Coronary artery (tissue), 2 donors: ENCODE data around the gene ZNF688.
A peak's percentile ranks its signal among the peaks of the same experiment; 100 is the strongest.

ENCODE experiments used
- DNase-seq: peaks from one replicate; pipeline ENCODE4 v3.0.0-alpha.2; 2017; ENCODE audit warnings: low spot score
- H3K27ac ChIP-seq, 2 donors: fragments of 200-600 bp; sonication (generic); one replicate each; pipeline ENCODE4 v1.5.1; 2016 to 2019
- H3K4me3 ChIP-seq: fragments of 200-600 bp; sonication (generic); 2 replicates; pipeline ENCODE4 v1.5.1; 2016; ENCODE audit warnings: mild to moderate bottlenecking, moderate library complexity
- TF ChIP-seq, protein P1 (sequence below): fragments of 200-600 bp; sonication (generic); IDR thresholded peaks from one replicate; pipeline ENCODE4 v1.5.1; 2019; ENCODE audit warnings: antibody characterized with exemption

ZNF688 gene

DNA sequence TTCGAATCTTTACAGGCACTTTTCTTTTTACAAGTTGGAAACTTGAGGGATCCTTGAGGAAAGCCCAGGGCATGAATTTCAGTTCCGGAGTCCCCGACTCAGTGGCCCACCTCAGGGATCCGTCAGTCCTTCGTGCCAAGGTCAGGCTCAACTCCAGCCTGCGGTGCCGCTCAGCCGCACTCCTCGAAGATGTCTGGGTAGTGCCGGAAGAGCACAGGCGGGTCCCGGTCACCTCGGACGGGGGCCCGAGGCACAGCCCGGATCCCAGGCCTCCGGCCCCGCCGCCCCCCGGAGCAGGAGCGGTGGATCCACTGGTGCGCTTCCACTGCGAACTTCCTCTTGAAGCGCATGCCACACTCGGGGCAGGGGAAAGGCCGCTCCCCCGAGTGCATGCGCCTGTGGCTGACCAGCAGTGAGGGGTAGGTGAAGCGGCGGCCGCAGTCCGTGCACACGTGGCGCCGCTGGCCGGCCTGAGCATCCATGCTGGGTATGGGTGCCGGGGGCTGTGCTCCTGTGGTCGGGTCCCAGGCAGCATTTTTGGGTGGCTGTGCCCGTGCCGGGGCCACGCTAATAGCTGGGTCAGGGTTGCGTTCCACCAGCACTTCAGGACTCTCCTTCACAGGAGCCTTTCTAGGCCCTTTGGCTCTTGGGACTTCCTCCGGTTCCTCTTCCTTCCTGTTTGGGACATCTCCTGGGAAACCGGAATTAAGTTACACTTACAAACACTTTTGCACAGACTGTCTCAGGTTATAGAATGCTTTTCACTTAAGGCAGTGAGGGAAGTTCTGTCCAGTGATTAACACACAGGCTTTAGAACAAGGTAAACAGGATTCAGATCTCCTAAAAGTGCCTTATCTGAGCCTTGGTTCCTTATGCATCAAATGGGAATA is 1.5 kb downstream of the ZNF688 start:
- H3K27ac ChIP-seq, result peak overlapping the region; percentile 91 to 98
- TF ChIP-seq, protein P1, sequence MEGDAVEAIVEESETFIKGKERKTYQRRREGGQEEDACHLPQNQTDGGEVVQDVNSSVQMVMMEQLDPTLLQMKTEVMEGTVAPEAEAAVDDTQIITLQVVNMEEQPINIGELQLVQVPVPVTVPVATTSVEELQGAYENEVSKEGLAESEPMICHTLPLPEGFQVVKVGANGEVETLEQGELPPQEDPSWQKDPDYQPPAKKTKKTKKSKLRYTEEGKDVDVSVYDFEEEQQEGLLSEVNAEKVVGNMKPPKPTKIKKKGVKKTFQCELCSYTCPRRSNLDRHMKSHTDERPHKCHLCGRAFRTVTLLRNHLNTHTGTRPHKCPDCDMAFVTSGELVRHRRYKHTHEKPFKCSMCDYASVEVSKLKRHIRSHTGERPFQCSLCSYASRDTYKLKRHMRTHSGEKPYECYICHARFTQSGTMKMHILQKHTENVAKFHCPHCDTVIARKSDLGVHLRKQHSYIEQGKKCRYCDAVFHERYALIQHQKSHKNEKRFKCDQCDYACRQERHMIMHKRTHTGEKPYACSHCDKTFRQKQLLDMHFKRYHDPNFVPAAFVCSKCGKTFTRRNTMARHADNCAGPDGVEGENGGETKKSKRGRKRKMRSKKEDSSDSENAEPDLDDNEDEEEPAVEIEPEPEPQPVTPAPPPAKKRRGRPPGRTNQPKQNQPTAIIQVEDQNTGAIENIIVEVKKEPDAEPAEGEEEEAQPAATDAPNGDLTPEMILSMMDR, result no peak
- peak overlapping the region; percentile 94 for H3K4me3 ChIP-seq
- no peak for DNase-seq

DNA sequence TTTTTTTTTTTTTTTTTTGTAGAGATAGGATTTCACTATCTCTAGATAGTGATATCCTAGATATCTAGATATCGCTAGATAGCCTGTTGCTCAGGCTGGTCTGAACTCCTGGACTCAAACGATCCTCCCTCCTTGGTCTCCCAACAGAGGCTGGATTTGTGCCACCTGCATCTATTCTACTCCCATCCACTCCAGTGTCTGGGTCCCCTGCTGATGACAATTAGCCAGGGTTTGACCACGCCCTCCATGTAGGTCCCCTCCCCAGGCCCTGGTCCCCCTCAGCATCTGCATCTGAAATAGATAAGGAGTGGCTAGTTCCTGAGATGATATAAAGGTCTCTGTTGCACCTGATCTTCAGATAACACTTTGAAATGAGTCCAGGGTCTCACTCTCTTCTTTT is 2.2 kb downstream of the ZNF688 start:
- TF ChIP-seq, protein P1, result no peak
- H3K4me3 ChIP-seq, result no peak overlapping the region
- no peak for DNase-seq
- no peak overlapping the region for H3K27ac ChIP-seq

DNA sequence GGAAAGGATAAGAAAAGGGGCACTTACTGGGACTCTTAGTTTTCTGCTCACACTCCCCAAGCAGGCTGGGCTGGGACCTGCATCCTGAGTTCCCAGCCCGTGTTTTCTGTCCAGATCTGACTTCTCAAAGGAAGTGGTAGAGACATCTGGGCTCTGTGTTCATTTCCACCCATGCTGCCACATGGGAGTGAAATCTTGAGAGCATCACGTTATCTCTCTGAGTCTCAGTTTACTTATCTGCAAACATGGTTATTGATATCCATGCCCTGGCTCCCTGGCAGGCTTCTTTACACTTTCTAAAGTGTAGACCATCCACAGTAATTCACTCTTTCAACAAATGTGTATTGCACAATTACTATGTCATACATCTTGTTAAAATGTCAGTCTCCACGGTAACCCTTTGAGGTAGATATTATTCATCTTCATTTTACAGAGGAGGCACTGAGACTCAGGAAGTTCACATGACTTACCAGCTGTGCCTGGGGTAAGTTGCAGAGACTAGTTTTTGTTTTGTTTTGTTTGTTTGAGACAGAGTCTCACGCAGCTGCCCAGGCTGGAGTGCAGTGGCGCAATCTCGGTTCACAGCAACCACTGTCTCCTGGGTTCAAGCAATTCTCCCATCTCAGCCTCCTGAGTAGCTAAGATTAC is 3.4 kb downstream of the ZNF688 start:
- no peak for DNase-seq
- TF ChIP-seq, protein P1, result no peak
- Histone ChIP-seq H3K4me3 (no peak overlapping the region), H3K27ac (no peak overlapping the region)

DNA sequence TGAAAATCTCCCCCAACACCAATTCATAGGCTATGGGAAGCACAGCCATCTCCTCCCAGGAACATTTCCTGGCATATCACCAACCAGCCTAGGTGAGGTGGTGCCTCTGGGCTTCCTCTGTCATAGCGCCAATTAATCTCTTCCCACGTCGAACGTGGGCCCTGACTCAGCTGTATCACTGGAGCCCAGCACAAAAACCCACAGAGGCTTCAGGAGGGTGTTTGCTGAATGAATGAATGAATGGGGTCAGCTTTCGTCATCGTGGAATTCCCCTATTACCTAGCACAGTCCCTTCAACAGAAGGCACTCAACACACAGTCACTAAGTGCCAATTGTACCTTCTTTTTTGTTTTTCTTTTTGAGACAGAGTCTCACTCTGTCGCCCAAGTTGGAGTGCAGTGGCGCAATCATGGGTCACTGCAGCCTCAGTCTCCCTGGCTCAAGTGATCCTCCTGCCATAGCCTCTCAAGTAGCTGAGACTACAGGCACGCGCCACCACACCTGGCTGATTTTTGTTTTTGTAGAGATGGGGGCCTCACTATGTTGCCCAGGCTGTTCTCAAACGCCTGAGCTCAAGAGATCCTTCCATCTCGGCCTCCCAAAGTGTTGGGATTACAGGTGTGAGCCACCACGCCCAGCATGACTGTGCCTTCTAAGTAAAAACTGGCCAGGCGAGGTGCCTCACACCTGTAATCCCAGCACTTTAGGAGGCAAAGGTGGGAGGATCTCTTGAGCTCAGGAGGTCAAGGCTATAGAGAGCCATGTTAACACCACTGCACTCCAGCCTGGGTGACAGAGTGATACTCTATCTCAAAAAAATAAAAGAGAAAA is 4.1 kb downstream of the ZNF688 start:
- TF ChIP-seq, protein P1, result no peak
- Histone ChIP-seq H3K27ac (no peak overlapping the region), H3K4me3 (no peak overlapping the region)
- no peak for DNase-seq

DNA sequence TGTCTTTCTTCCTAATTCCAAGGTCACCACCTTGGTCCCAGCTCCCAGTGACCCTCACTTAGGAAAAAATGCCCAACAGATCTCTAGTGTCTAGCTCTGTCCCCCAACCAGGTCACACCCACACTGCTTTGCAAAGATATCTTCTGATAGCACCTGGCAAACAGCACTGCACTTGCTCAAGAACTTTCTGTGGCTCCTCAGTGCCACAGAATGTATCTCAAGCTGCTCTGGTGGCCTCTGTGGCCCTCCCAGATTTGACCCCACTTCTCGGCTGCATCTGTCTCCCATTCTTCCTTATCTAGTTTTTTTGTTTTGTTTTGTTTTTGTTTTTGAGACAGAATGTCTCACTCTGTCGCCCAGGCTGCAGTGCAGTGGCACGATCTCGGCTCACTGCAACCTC is 5.0 kb downstream of the ZNF688 start:
- no peak for DNase-seq
- Histone ChIP-seq H3K27ac (no peak overlapping the region), H3K4me3 (no peak overlapping the region)
- TF ChIP-seq, protein P1, result no peak

DNA sequence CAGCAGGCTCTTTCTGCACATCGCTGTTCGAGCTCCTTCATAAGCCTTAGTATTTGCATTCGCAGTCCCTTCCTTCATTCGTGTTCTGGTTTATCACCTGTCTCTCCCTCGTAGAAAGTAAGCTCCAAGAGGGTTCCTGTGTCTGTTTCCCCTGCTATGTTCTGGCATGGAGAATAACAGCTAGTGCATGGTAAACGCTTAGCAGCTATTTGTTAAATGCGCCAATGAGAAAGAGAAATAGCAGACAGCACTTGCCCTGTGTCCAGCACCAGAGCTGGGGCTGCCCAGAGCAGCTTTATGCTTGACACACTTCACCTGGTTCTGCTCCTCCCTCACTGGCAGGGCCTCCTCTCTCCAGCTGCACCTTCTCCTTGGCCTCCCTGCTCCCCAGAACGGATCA is 5.5 kb downstream of the ZNF688 start:
- Histone ChIP-seq H3K4me3 (no peak overlapping the region), H3K27ac (no peak overlapping the region)
- no peak for DNase-seq
- TF ChIP-seq, protein P1, result no peak
